ENCODE measurements around the gene STK32C. TPM values are rescaled to one million over a fixed set of nuclear protein-coding genes. Genes with fewer than 3 reads are reported as not detected.

The STK32C gene
- total RNA-seq, 1 donor from 2014 or later, result 13.0 TPM

GRCh38 chr10:132274986-132275385, 32.8 kb downstream of the STK32C start:
- no peak for TF ChIP-seq CTCF (conservative IDR thresholded peaks at IDR 0.05; ENCODE audit: low read depth, low read length)
- no peak overlapping the region for H3K4me3 ChIP-seq (ENCODE audit: low read depth, low read length)
- no peak for DNase-seq (ENCODE audit: low read depth)

GRCh38 chr10:132274581-132274980, 33.2 kb downstream of the STK32C start:
- no peak overlapping the region for H3K4me3 ChIP-seq (ENCODE audit: low read depth, low read length)
- DNase-seq (ENCODE audit: low read depth), result no peak
- no peak for TF ChIP-seq CTCF (conservative IDR thresholded peaks at IDR 0.05; ENCODE audit: low read depth, low read length)

- no peak overlapping the region for H3K4me3 ChIP-seq (ENCODE audit: low read depth, low read length)
- TF ChIP-seq CTCF (conservative IDR thresholded peaks at IDR 0.05; ENCODE audit: low read depth, low read length), result no peak
- DNase-seq (ENCODE audit: low read depth), result no peak
Observed at GRCh38 chr10:132273966-132274365, 33.8 kb downstream of the STK32C start.

- no peak overlapping the region for H3K4me3 ChIP-seq (ENCODE audit: low read depth, low read length)
- TF ChIP-seq CTCF (conservative IDR thresholded peaks at IDR 0.05; ENCODE audit: low read depth, low read length), result no peak
- DNase-seq (ENCODE audit: low read depth), result no peak
Observed at GRCh38 chr10:132273304-132273944, 34.3 kb downstream of the STK32C start.

- no peak overlapping the region for H3K4me3 ChIP-seq (ENCODE audit: low read depth, low read length)
- TF ChIP-seq CTCF (conservative IDR thresholded peaks at IDR 0.05; ENCODE audit: low read depth, low read length), result no peak
- DNase-seq (ENCODE audit: low read depth), result no peak
Observed at GRCh38 chr10:132272231-132272971, 35.3 kb downstream of the STK32C start.

- TF ChIP-seq CTCF (conservative IDR thresholded peaks at IDR 0.05; ENCODE audit: low read depth, low read length), result no peak
- DNase-seq (ENCODE audit: low read depth), result no peak
- no peak overlapping the region for H3K4me3 ChIP-seq (ENCODE audit: low read depth, low read length)
Observed at GRCh38 chr10:132271458-132272230, 36.1 kb downstream of the STK32C start.
